Skin of body (tissue), 2 donors: ENCODE results near the gene ADAMTSL1. TPM values are rescaled to one million over a fixed set of nuclear protein-coding genes. Genes with fewer than 3 reads are reported as not detected.
A peak's percentile ranks its signal among the peaks of the same experiment; 100 is the strongest.

Experiments
- DNase-seq: peaks from one replicate; lab custom pipeline; 2025; lab: John Stamatoyannopoulos, UW
- total RNA-seq: library from RNA; depleted of rRNA; stranded (reverse); fragments of >200 nt; gene quantifications from one replicate; pipeline ENCODE4 v1.2.3, GENCODE V29; 2014

Gene ADAMTSL1
- total RNA-seq = 37.1 TPM

GRCh38 chr9:18473652-18474279 is at the start of gene ADAMTSL1:
Gene ADAMTSL1, plus strand, starts transcription at chr9:18474153. Its CDS starts 80 bp downstream, at chr9:18474233.
- DNase-seq = peak; percentile 79

GRCh38 chr9:18427691-18428090 is 46.3 kb upstream of the ADAMTSL1 start:
- no peak for DNase-seq

- peak; percentile 57 for DNase-seq
Measured at GRCh38 chr9:18428661-18429060, 45.3 kb upstream of the ADAMTSL1 start.

GRCh38 chr9:18429070-18429469 is 44.9 kb upstream of the ADAMTSL1 start:
- peak; percentile 72 for DNase-seq

GRCh38 chr9:18433620-18434019 is 40.3 kb upstream of the ADAMTSL1 start:
- DNase-seq = no peak

- peak; percentile 9 for DNase-seq
Measured at GRCh38 chr9:18437315-18438201, 36.4 kb upstream of the ADAMTSL1 start.

- DNase-seq = peak; percentile 51
Measured at GRCh38 chr9:18438300-18438925, 35.5 kb upstream of the ADAMTSL1 start.

- DNase-seq = no peak
Measured at GRCh38 chr9:18438951-18439350, 35.0 kb upstream of the ADAMTSL1 start.

- DNase-seq = no peak
Measured at GRCh38 chr9:18441261-18441660, 32.7 kb upstream of the ADAMTSL1 start.

- peak; percentile 60 for DNase-seq
Measured at GRCh38 chr9:18442629-18443491, 31.1 kb upstream of the ADAMTSL1 start.

- no peak for DNase-seq
Measured at GRCh38 chr9:18447131-18447530, 26.8 kb upstream of the ADAMTSL1 start.

GRCh38 chr9:18447541-18447940 is 26.4 kb upstream of the ADAMTSL1 start:
- DNase-seq = no peak

GRCh38 chr9:18448101-18448500 is 25.9 kb upstream of the ADAMTSL1 start:
- no peak for DNase-seq

GRCh38 chr9:18451406-18451805 is 22.5 kb upstream of the ADAMTSL1 start:
- DNase-seq = no peak

- no peak for DNase-seq
Measured at GRCh38 chr9:18452276-18452675, 21.7 kb upstream of the ADAMTSL1 start.

- DNase-seq = no peak
Measured at GRCh38 chr9:18456624-18457237, 17.2 kb upstream of the ADAMTSL1 start.

- no peak for DNase-seq
Measured at GRCh38 chr9:18457510-18457909, 16.4 kb upstream of the ADAMTSL1 start.

- DNase-seq = peak; percentile 46
Measured at GRCh38 chr9:18459962-18460584, 13.9 kb upstream of the ADAMTSL1 start.

GRCh38 chr9:18461496-18461895 is 12.5 kb upstream of the ADAMTSL1 start:
- no peak for DNase-seq

- no peak for DNase-seq
Measured at GRCh38 chr9:18463991-18464390, 10.0 kb upstream of the ADAMTSL1 start.
